Measurements from ENCODE around the gene QKI. TPM values are rescaled to one million over a fixed set of nuclear protein-coding genes. Genes with fewer than 3 reads are reported as not detected.

QKI gene
- total RNA-seq, 1 experiment from 2014 or later = 176 TPM

DNA sequence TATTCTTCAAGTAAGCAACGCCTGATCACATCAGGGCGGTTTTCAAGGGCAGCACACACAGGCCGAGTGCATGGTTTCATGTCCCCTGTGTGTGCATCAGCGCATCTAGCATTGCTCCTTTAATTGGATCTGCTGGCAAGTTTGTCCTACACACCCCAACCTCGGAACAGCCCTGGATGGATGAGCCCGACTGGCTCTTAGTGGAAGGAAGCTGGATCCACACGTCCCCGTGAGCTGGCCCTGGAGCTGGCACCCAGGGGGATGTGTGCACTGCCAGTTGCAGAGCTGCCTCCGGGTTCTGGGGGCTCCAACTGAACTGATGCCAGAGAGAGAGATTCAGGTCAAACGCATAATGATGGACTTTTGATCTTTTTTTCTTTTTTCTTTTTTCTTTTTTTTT, 39.2 kb upstream of the QKI start:
- H2BK15ac ChIP-seq (ENCODE audit: low read depth, low read length) = no peak overlapping the region
- Mint-ChIP-seq H3K36me3 (ENCODE audit: insufficient read depth in 1 of 3, low read depth in 3 of 3) (no peaks in the 10 kb centered on the region), H3K4me3 (no peak overlapping the region), H3K27me3 (ENCODE audit: low read depth) (peaks cover 3% of the 10 kb centered on the region), H3K4me1 (no peaks in the 10 kb centered on the region), H3K9me3 (no peaks in the 10 kb centered on the region; a peak in 1 of 5 replicates), H3K27ac (no peak overlapping the region)
- no peak overlapping the region for H3K14ac ChIP-seq (ENCODE audit: insufficient read depth, low read length)
- no peak overlapping the region for H3K23ac ChIP-seq (ENCODE audit: insufficient read length, low read depth, low read length)
- TF ChIP-seq, protein P1, sequence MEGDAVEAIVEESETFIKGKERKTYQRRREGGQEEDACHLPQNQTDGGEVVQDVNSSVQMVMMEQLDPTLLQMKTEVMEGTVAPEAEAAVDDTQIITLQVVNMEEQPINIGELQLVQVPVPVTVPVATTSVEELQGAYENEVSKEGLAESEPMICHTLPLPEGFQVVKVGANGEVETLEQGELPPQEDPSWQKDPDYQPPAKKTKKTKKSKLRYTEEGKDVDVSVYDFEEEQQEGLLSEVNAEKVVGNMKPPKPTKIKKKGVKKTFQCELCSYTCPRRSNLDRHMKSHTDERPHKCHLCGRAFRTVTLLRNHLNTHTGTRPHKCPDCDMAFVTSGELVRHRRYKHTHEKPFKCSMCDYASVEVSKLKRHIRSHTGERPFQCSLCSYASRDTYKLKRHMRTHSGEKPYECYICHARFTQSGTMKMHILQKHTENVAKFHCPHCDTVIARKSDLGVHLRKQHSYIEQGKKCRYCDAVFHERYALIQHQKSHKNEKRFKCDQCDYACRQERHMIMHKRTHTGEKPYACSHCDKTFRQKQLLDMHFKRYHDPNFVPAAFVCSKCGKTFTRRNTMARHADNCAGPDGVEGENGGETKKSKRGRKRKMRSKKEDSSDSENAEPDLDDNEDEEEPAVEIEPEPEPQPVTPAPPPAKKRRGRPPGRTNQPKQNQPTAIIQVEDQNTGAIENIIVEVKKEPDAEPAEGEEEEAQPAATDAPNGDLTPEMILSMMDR (conservative IDR thresholded peaks at IDR 0.05) = no peak
- no peak overlapping the region for H3K4me2 ChIP-seq (ENCODE audit: insufficient read depth, insufficient read length, low read length)
- no peak overlapping the region for H4K5ac ChIP-seq (ENCODE audit: insufficient read length, low read depth, low read length)
- no peak overlapping the region for H3K27ac ChIP-seq (ENCODE audit: insufficient read length, low read depth, low read length)
- H3K27me3 ChIP-seq (ENCODE audit: insufficient read depth, low read length) = no peaks in the 10 kb centered on the region
- no peak overlapping the region for H3K18ac ChIP-seq (ENCODE audit: insufficient read length, low read depth, low read length)
- H2BK120ac ChIP-seq (ENCODE audit: low read depth, low read length, poor library complexity, severe bottlenecking) = no peak overlapping the region
- no peak overlapping the region for H3K4ac ChIP-seq (ENCODE audit: low read depth, low read length)
- no peaks in the 10 kb centered on the region for H3K23me2 ChIP-seq (ENCODE audit: insufficient read length, low read depth, low read length, poor library complexity, severe bottlenecking)
- H3T11ph ChIP-seq (ENCODE audit: low read length) = no peak overlapping the region
- H3K4me1 ChIP-seq (ENCODE audit: insufficient read depth, low read length) = 0 out of 2 replicates have a peak, but pooled peaks cover 2% of the 10 kb centered on the region
- no peaks in the 10 kb centered on the region for H3K79me1 ChIP-seq (ENCODE audit: insufficient read depth, low read depth, low read length, poor library complexity, severe bottlenecking)
- H2BK20ac ChIP-seq (ENCODE audit: low read depth, low read length, poor library complexity, severe bottlenecking) = no peak overlapping the region
- H4K91ac ChIP-seq (ENCODE audit: insufficient read length, low read depth, low read length) = no peak overlapping the region
- no peak overlapping the region for H3K56ac ChIP-seq (ENCODE audit: insufficient read length, low read depth, low read length)
- no peak overlapping the region for H3K9ac ChIP-seq (ENCODE audit: extremely low read depth, insufficient read length, low read length)
- DNase-seq = no peak
- no peaks in the 10 kb centered on the region for H3K9me3 ChIP-seq (ENCODE audit: control insufficient read depth, low read depth, low read length)
- no peak overlapping the region for H2BK5ac ChIP-seq (ENCODE audit: insufficient read length, low read length)
- H4K8ac ChIP-seq (replicated peaks; ENCODE audit: insufficient read length, low read depth, low read length) = no peak overlapping the region
- WGBS (ENCODE audit: extremely low coverage, insufficient read length, low lambda C conversion rate) = no CpG with 5 or more reads among the region's 10 CpGs
- H4K20me1 ChIP-seq (ENCODE audit: control insufficient read depth, insufficient read depth, insufficient read length) = no peaks in the 10 kb centered on the region
- no peak overlapping the region for H2BK12ac ChIP-seq (ENCODE audit: insufficient read length, low read depth, low read length)
- no peak overlapping the region for H2AK5ac ChIP-seq (ENCODE audit: insufficient read length, low read length)
- H2AFZ ChIP-seq (ENCODE audit: low read length) = no peak overlapping the region
- no peaks in the 10 kb centered on the region for H3K79me2 ChIP-seq (ENCODE audit: insufficient read depth, low read length)
